ENCODE measurements around the gene TIMM50. TPM values are rescaled to one million over a fixed set of nuclear protein-coding genes. Genes with fewer than 3 reads are reported as not detected.

The TIMM50 gene
- total RNA-seq, 4 donors from 2014 or later: 34.0 to 63.2 (median 51.5) TPM

- Histone ChIP-seq H3K4me1 (peaks cover 0 to 28% (median 6%) of the 10 kb centered on the region in 3 donors), H3K4me3 (peak within 1 kb of the TSS; percentile 75 to 91 (median 89)), H3K9me3 (no peaks in the 10 kb centered on the region), H3K27me3 (no peaks in the 10 kb centered on the region), H3K27ac (peak within 1 kb of the TSS; percentile 92 to 99 (median 96)), H3K36me3 (no peaks in the 10 kb centered on the region)
- TF ChIP-seq CTCF (IDR thresholded peaks at IDR 0.05) (peak; percentile 80 to 99 (median 88)), POLR2A (IDR thresholded peaks at IDR 0.05) (peak in 3 of 4 donors; percentile 58 to 84 (median 64))
- 0% methylated on average over 1 to 8 of the region's 84 CpGs for WGBS, 2 donors
- DNase-seq: peak; percentile 64
- intact Hi-C loops (cut with DNase I): loop anchor here (10.0 kb wide), 2 partner anchors 65 to 105 kb away; partner anchors contain the start of gene RPS16
Measured at GRCh38 chr19:39539518-39540332, 59.1 kb downstream of the TIMM50 start, which contains the start of gene EID2. TSS of gene EID2 (minus strand) at chr19:39540161. CDS start at chr19:39540079, 82 bp downstream.

- Histone ChIP-seq H3K27ac (peak overlapping the region; percentile 92 to 99 (median 96)), H3K9me3 (no peaks in the 10 kb centered on the region), H3K36me3 (no peaks in the 10 kb centered on the region), H3K4me3 (peak overlapping the region in 3 of 4 donors; percentile 75 to 91 (median 87)), H3K4me1 (peaks cover 0 to 28% (median 6%) of the 10 kb centered on the region in 3 donors), H3K27me3 (peaks cover 0 to 2% (median 0%) of the 10 kb centered on the region in 4 donors)
- DNase-seq: no peak
- TF ChIP-seq POLR2A (IDR thresholded peaks at IDR 0.05) (no peak), CTCF (IDR thresholded peaks at IDR 0.05) (no peak)
- 3 to 4% methylated on average over 10 of the region's 10 CpGs for WGBS, 2 donors
- intact Hi-C loops (cut with DNase I): no loop called here
Measured at GRCh38 chr19:39540333-39540673, 59.7 kb downstream of the TIMM50 start.

Other genes starting within 250 kb of the TIMM50 start
- gene IFNL3, start 235.8 kb upstream of the TIMM50 start, total RNA-seq: not detected
- gene IFNL4, start 232.0 kb upstream of the TIMM50 start, total RNA-seq: not detected
- not detected for gene IFNL2, start 212.4 kb upstream of the TIMM50 start, total RNA-seq
- gene IFNL1, start 184.4 kb upstream of the TIMM50 start, total RNA-seq: not detected
- 1 to 10 TPM in 1 of 4 donors, under 1 TPM in 3; 0.35 to 1.3 (median 0.67) TPM for gene LRFN1, start 160.0 kb upstream of the TIMM50 start, total RNA-seq
- gene GMFG, start 144.8 kb upstream of the TIMM50 start, total RNA-seq: 10 to 100 TPM in 1 of 4 donors, 1 to 10 TPM in 3; 1.9 to 15.8 (median 4.5) TPM
- gene SAMD4B, start 138.4 kb upstream of the TIMM50 start, total RNA-seq: 100 to 1,000 TPM in 1 of 4 donors, 10 to 100 TPM in 3; 49.1 to 131 (median 75.2) TPM
- 10 to 100 TPM; 35.4 to 53.6 (median 38.1) TPM for gene PAF1, start 89.7 kb upstream of the TIMM50 start, total RNA-seq
- gene MED29, start 89.5 kb upstream of the TIMM50 start, total RNA-seq: 10 to 100 TPM; 11.8 to 20.1 (median 16.5) TPM
- gene ZFP36, start 74.0 kb upstream of the TIMM50 start, total RNA-seq: 100 to 1,000 TPM in 3 of 4 donors, 10 to 100 TPM in 1; 72.1 to 230 (median 121) TPM
- 1 to 10 TPM; 4.8 to 9.3 (median 7.6) TPM for gene PLEKHG2, start 68.2 kb upstream of the TIMM50 start, total RNA-seq
- 1,000 to 10,000 TPM in 3 of 4 donors, 100 to 1,000 TPM in 1; 509 to 2,477 (median 1,257) TPM for gene RPS16, start 44.9 kb upstream of the TIMM50 start, total RNA-seq
- 10 to 100 TPM; 39.5 to 80.3 (median 67.7) TPM for gene SUPT5H, start 35.3 kb upstream of the TIMM50 start, total RNA-seq
- not detected for gene DLL3, start 18.1 kb downstream of the TIMM50 start, total RNA-seq
- gene SELENOV, start 34.3 kb downstream of the TIMM50 start, total RNA-seq: not detected
- 1 to 10 TPM in 1 of 4 donors, under 1 TPM in 2, not detected in 1; 0.48 to 3.6 (median 0.79) TPM for gene EID2B, start 52.0 kb downstream of the TIMM50 start, total RNA-seq
- gene EID2, start 59.3 kb downstream of the TIMM50 start, total RNA-seq: 10 to 100 TPM in 1 of 4 donors, 1 to 10 TPM in 3; 6.0 to 10.5 (median 9.5) TPM
- gene LGALS13, start 121.7 kb downstream of the TIMM50 start, total RNA-seq: not detected
- gene LGALS16, start 175.1 kb downstream of the TIMM50 start, total RNA-seq: not detected
- gene LGALS14, start 223.6 kb downstream of the TIMM50 start, total RNA-seq: not detected

All from esophagus squamous epithelium (tissue), 5 donors.